ENCODE data around the gene RECK.
"Not testable (repeated sequence)": the region's sequence is repeated elsewhere in the genome, so short reads cannot be mapped to it uniquely, and the experiment has no call there.

RECK gene

GRCh38 chr9:36074870-36075532 lies 38.3 kb downstream of the RECK start:
- DNase-seq, result no peak

DNA sequence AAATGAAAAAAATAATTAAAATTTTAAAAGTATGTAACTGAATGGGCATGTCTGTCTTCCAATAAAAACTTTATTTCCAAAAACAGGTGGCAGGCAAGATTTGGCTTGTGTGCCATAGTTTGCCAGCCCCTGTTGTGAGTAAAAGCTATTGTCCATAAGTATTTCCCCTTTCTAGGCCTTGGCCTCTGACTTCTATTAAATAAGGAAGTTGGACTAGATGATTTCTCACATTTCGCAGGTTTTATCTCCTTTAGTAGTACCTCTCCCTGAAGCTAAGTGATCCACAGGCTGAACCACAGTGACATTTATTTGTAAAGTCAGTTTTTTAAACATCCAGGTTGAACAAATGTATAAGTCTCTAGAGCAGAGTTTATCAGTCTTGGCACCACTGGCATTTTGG lies 41.3 kb downstream of the RECK start:
- no peak for DNase-seq

DNA sequence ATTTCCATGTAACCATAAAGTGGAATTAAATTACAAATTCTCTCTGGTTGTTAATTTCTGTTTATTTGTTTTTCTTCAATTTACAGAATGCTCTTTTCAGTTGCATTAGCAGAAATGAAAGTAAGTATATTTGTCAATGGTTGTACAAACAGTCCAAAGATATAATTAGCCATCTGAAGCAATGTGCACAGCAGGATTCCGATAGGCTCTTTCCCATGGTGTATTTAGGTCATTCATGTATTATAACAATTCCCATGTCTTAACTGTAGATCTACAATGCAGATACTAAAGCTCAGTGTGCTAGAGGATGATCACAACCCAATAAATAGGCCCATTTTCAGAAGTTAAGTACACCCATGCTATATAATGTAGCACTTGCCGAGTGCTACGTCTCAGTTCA lies 43.8 kb downstream of the RECK start:
- no peak for DNase-seq

- DNase-seq, result no peak
Measured at GRCh38 chr9:36082931-36083330, 46.2 kb downstream of the RECK start.

GRCh38 chr9:36086442-36086841 lies 49.7 kb downstream of the RECK start:
- no peak for DNase-seq

- DNase-seq, result not testable (repeated sequence)
Measured at GRCh38 chr9:36087054-36087453, 50.3 kb downstream of the RECK start.

DNA sequence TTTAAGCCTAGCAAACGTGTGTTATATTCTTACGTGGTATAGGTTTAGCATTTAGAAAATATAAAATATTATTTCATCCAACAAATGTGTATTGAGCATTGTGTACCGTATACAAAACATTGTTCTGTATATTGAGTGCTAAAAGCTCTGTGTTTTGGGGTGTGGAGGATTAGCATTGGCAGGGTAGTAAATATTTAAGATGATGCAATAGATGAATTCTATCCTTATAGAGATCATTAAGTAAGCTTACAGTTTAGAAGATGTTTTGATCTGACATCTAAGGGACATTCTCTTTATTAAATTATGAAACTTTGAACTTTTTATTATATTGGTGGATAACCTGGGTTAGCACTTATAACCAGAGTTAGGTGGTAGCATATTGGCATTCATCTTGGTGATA lies 51.3 kb downstream of the RECK start:
- no peak for DNase-seq

- no peak for DNase-seq
Measured at GRCh38 chr9:36091026-36091953, 54.6 kb downstream of the RECK start.

DNA sequence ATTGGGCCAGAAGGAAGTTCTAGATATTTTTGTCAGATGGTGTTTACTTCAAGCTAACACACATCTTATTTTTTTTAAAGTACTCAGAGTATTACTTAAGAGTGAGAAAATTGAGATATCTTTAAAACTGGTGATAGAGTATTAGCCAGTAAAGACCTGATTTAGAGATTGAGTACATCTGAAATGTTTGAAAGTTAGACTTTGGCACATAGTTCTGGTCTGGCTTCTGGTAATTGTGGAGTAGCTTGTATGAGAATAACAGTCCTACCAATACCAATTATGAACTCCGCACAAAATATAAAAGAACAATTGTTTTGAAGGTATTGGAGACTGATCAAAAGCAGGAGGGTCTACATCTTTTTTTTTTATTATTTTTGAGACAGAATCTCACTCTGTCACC lies 55.3 kb downstream of the RECK start:
- DNase-seq, result no peak

- DNase-seq, result no peak
Measured at GRCh38 chr9:36092509-36093215, 55.9 kb downstream of the RECK start.

GRCh38 chr9:36093384-36093783 lies 56.7 kb downstream of the RECK start:
- no peak for DNase-seq

GRCh38 chr9:36099718-36100117 lies 63.0 kb downstream of the RECK start:
- no peak for DNase-seq

DNA sequence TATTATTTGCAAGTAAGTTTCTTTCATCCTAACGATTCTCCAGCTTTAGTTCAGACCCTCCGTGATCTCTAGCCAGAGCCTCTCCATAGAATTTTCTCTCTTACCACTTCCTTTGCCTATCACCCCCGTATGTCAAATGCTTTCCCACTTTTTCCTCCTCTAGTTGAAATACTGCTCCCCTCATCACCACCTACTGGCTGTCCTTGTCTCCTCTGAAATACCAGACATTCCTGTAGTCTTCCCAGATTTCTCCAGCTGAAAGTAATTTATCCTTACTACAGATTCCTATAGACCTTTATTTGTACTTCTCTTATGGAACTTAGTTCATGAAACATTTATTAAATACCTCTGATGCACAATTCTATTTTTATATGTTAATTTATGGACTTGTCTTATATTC lies 63.8 kb downstream of the RECK start:
- DNase-seq, result no peak

DNA sequence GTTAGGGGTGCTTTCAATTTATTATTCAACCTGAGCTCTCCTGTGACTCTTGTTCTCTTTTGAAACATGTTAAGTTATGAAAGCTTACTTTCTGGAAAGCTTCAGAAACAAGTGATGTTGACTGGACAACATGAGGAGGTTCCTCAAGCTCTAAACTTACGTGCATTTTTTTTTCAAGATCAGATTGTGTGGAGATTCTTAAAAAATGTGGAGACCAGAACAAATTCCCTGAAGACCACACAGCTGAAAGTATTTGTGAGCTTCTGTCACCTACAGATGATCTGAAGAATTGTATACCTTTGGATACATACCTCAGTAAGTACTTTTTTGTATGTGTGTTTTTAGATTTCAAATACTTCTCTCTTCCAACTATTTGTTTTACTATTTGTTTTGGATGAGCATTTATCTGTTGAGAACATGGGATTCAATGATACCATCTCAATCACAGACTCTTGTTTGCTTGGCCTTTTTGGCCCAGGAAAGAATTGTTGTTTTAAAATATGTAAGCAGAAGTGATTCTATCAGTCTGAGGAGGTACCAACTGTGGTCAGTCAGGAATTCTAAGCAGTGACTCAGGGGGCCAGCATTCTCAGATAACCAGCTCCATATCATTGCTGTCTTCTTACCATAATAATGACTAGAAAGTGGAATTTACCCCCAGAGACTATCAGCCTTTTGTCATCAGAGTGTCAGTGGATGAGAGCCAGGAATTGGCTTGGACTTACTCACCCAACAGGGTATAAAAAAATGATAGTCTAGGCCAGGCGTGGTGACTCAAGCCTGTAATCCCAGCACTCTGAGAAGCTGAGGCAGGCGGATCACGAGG lies 65.4 kb downstream of the RECK start:
- no peak for DNase-seq

- DNase-seq, result peak; percentile 85
Measured at GRCh38 chr9:36102742-36103495, 66.2 kb downstream of the RECK start.

DNA sequence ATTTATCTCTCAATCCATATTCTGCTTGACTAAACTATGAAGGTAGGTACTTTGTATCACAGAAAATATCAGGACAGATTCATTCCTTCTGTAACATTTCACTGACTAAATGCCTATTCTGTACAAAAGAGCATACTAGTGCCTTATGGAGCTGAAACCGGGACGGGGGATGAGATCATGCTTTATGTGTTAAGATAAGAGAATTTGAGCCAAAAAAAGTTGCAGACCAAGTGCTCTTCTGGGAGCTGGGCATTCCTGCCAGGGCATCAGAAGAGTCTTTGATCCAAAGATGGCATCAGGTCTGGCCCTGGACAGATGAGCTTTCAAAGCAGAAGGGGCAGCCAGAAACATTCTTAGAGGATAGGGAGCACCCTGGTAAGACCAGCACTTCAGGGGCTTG lies 72.4 kb downstream of the RECK start:
- no peak for DNase-seq

DNA sequence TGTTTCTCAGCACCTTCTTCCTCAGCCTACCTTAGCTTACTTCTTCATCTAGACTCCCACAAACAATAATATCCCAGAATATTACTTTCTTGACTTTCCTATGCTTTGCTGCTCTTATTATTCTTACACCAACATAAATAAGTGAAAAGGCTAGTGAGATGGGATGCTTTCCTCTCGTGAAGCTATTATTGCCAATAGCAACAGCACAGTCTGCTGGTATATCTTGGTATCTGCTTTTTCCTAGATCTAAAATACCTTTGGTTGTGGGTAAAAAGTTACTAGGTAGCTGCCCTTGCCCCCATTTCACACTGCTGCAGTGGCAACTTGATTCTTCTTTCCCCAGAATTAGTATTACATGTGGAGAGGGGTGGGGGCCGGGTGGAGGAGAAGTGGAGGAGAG lies 73.7 kb downstream of the RECK start:
- DNase-seq, result no peak

DNA sequence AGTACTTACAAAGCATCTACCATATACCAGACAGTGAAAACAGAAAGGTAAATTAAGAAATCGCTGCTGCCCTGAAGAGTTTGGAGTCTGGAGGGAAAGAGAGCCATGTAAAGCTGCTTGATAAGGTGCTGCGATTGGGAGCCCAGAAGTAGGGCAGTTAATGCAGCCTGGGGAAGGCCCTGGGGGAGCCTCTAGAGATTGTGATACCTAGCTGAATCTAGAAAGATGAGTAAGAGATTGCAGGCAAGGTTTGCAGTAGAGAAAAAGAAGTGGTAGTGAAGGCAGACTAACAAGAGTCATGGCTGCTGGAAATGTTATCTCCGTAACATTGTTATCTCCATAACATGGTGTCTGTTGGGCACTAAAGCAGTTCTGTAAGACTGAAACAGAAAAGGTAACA lies 75.8 kb downstream of the RECK start:
- DNase-seq, result no peak

- DNase-seq, result no peak
Measured at GRCh38 chr9:36113999-36114398, 77.3 kb downstream of the RECK start.

DNA sequence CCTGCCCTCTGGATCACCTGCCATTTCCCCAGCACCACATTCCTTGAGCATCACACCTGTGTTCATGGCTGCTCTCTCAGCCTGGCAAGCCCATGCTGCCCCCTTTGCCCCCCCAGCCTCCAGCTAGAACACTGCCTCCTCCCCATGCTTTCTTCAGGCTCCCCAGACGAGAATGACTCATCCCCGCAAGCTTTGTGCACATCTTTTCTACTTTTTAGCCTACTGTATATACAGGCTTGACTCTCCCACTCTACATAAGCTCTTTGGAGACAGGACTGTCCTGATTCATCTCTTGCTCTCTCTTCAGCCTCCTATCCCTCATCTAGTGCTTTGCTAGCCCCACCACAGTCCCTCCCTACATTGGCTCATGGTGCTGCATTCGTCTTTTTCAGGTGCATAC lies 79.9 kb downstream of the RECK start:
- DNase-seq, result no peak

DNA sequence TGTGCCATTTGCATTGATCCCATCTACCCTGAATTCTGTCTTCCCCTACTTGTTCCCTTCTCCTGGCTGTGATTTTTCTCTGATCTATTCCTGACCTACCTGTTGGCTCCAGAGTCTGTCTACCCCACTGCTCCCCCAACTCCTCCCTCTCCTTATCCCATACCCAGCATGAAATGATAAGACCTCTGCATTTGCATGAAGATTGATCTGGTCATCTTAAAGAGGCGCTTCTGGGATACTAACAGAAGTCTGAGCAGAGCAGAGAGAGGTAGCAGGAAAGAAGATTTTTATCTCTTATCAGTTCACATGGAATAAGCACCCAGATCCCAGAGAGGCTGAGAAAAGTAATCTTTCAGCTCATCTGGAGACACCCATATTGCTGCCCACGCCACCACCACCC lies 81.5 kb downstream of the RECK start:
- DNase-seq, result no peak

GRCh38 chr9:36118706-36119105 lies 82.0 kb downstream of the RECK start:
- DNase-seq, result peak; percentile 83
